Immature natural killer cell (primary cell): ENCODE data around the gene BHLHA15. TPM values are rescaled to one million over a fixed set of nuclear protein-coding genes. Genes with fewer than 3 reads are reported as not detected.

Experiments used
- DNase-seq, 3 donors: peaks; one replicate each; pipeline ENCODE4 v3.0.0; 2022; ENCODE audit warnings: mixed read lengths in 1 of 3
- H3K27ac Mint-ChIP-seq, 6 donors: one replicate each; pipeline ENCODE4 v1.8.0; 2020; ENCODE audit warnings: mixed read lengths in 6 of 6, mild to moderate bottlenecking in 5 of 6, inconsistent platforms in 4 of 6, moderate library complexity in 3 of 6
- H3K27me3 Mint-ChIP-seq, 3 donors: one replicate each; pipeline ENCODE4 v1.8.0; 2020 to 2021; ENCODE audit warnings: low read depth in 3 of 3, mild to moderate bottlenecking in 3 of 3, mixed read lengths in 3 of 3, moderate library complexity in 3 of 3, inconsistent platforms in 1 of 3
- H3K36me3 Mint-ChIP-seq, 3 donors: one replicate each; pipeline ENCODE4 v1.8.0; 2020; ENCODE audit warnings: mixed read lengths in 3 of 3, inconsistent platforms in 2 of 3, mild to moderate bottlenecking in 2 of 3
- H3K4me1 Mint-ChIP-seq, 2 donors: one replicate each; pipeline ENCODE4 v1.8.0; 2020; ENCODE audit warnings: inconsistent platforms in 2 of 2, mild to moderate bottlenecking in 2 of 2, mixed read lengths in 2 of 2, moderate library complexity in 1 of 2
- H3K4me3 Mint-ChIP-seq, 5 donors: one replicate each; pipeline ENCODE4 v1.8.0; 2020; ENCODE audit warnings: mild to moderate bottlenecking in 5 of 5, mixed read lengths in 5 of 5, inconsistent platforms in 3 of 5, moderate library complexity in 3 of 5
- H3K9me3 Mint-ChIP-seq, 6 donors: one replicate each; pipeline ENCODE4 v1.8.0; 2020; ENCODE audit warnings: mild to moderate bottlenecking in 6 of 6, mixed read lengths in 6 of 6, inconsistent platforms in 4 of 6, moderate library complexity in 3 of 6
- polyA plus RNA-seq, 3 donors: library from polyadenylated mRNA; unstranded; fragments of 300-500 nt; fragmentation: Illumina TruSeq; gene quantifications; one replicate each; pipeline ENCODE4 v1.2.3, GENCODE V29; 2021

Gene BHLHA15
- not detected for polyA plus RNA-seq

- H3K4me3 Mint-ChIP-seq = peak within 1 kb of the TSS; percentile 9 to 55 (median 47)
- H3K9me3 Mint-ChIP-seq = no peaks in the 10 kb centered on the region
- H3K27me3 Mint-ChIP-seq = peaks cover 0 to 6% (median 2%) of the 10 kb centered on the region in 3 donors
- H3K27ac Mint-ChIP-seq = no peak within 1 kb of the TSS
- peaks cover 0 to 8% of the 10 kb centered on the region in 2 donors for H3K4me1 Mint-ChIP-seq
- peaks cover 7 to 13% (median 12%) of the 10 kb centered on the region in 3 donors for H3K36me3 Mint-ChIP-seq
- no peak for DNase-seq
Measured at GRCh38 chr7:98211221-98211675, at the start of gene BHLHA15. BHLHA15 (plus strand) TSS chr7:98211439; CDS start chr7:98212310, 871 bp downstream.

GRCh38 chr7:98162758-98163157, 48.5 kb upstream of the BHLHA15 start:
- Mint-ChIP-seq H3K27ac (no peak overlapping the region), H3K4me1 (peaks cover 0 to 3% of the 10 kb centered on the region in 2 donors), H3K9me3 (no peaks in the 10 kb centered on the region), H3K27me3 (peaks cover 0 to 3% (median 0%) of the 10 kb centered on the region in 3 donors), H3K4me3 (no peak overlapping the region), H3K36me3 (peaks cover 0 to 11% (median 1%) of the 10 kb centered on the region in 3 donors)
- no peak for DNase-seq

GRCh38 chr7:98163269-98163668, 48.0 kb upstream of the BHLHA15 start:
- no peaks in the 10 kb centered on the region for H3K9me3 Mint-ChIP-seq
- H3K36me3 Mint-ChIP-seq = peaks cover 0 to 9% (median 0%) of the 10 kb centered on the region in 3 donors
- H3K4me1 Mint-ChIP-seq = peaks cover 0 to 3% of the 10 kb centered on the region in 2 donors
- peaks cover 0 to 3% (median 0%) of the 10 kb centered on the region in 3 donors for H3K27me3 Mint-ChIP-seq
- no peak for DNase-seq
- no peak overlapping the region for H3K4me3 Mint-ChIP-seq
- H3K27ac Mint-ChIP-seq = no peak overlapping the region

GRCh38 chr7:98163704-98164494, 47.3 kb upstream of the BHLHA15 start:
- no peak overlapping the region for H3K27ac Mint-ChIP-seq
- no peaks in the 10 kb centered on the region for H3K9me3 Mint-ChIP-seq
- peaks cover 0 to 3% of the 10 kb centered on the region in 2 donors for H3K4me1 Mint-ChIP-seq
- H3K36me3 Mint-ChIP-seq = peaks cover 0 to 9% (median 0%) of the 10 kb centered on the region in 3 donors
- H3K4me3 Mint-ChIP-seq = no peak overlapping the region
- no peak for DNase-seq
- H3K27me3 Mint-ChIP-seq = peaks cover 0 to 3% (median 0%) of the 10 kb centered on the region in 3 donors

GRCh38 chr7:98165827-98166667, 45.2 kb upstream of the BHLHA15 start:
- no peak overlapping the region for H3K27ac Mint-ChIP-seq

GRCh38 chr7:98166668-98166970, 44.6 kb upstream of the BHLHA15 start:
- no peaks in the 10 kb centered on the region for H3K9me3 Mint-ChIP-seq

More at GRCh38 chr7:98165827-98166667, 45.2 kb upstream of the BHLHA15 start:
- H3K4me1 Mint-ChIP-seq = peaks cover 0 to 3% of the 10 kb centered on the region in 2 donors
- no peaks in the 10 kb centered on the region for H3K9me3 Mint-ChIP-seq
- H3K36me3 Mint-ChIP-seq = no peaks in the 10 kb centered on the region
- H3K4me3 Mint-ChIP-seq = no peak overlapping the region
- peak; percentile 18 to 43 (median 42) for DNase-seq
- H3K27me3 Mint-ChIP-seq = peaks cover 0 to 3% (median 0%) of the 10 kb centered on the region in 3 donors

GRCh38 chr7:98167653-98168052, 43.6 kb upstream of the BHLHA15 start:
- Mint-ChIP-seq H3K9me3 (no peaks in the 10 kb centered on the region), H3K4me3 (no peak overlapping the region), H3K27ac (no peak overlapping the region), H3K36me3 (peaks cover 0 to 7% (median 3%) of the 10 kb centered on the region in 3 donors), H3K4me1 (peaks cover 0 to 3% of the 10 kb centered on the region in 2 donors), H3K27me3 (peaks cover 0 to 3% (median 0%) of the 10 kb centered on the region in 3 donors)
- no peak for DNase-seq

More at GRCh38 chr7:98166668-98166970, 44.6 kb upstream of the BHLHA15 start:
- Mint-ChIP-seq H3K4me3 (no peak overlapping the region), H3K27ac (no peak overlapping the region), H3K27me3 (peaks cover 0 to 3% (median 0%) of the 10 kb centered on the region in 3 donors), H3K36me3 (peaks cover 0 to 4% (median 0%) of the 10 kb centered on the region in 3 donors), H3K4me1 (peaks cover 0 to 3% of the 10 kb centered on the region in 2 donors)
- no peak for DNase-seq

- Mint-ChIP-seq H3K27ac (no peak overlapping the region), H3K4me1 (peaks cover 0 to 3% of the 10 kb centered on the region in 2 donors), H3K4me3 (no peak overlapping the region), H3K27me3 (peaks cover 0 to 3% (median 0%) of the 10 kb centered on the region in 3 donors), H3K9me3 (no peaks in the 10 kb centered on the region), H3K36me3 (peaks cover 0 to 7% (median 3%) of the 10 kb centered on the region in 3 donors)
- DNase-seq = peak; percentile 49 to 64 (median 56)
Measured at GRCh38 chr7:98168181-98168903, 42.9 kb upstream of the BHLHA15 start.

GRCh38 chr7:98168904-98169621, 42.2 kb upstream of the BHLHA15 start:
- no peak overlapping the region for H3K4me3 Mint-ChIP-seq
- H3K36me3 Mint-ChIP-seq = peaks cover 0 to 7% (median 3%) of the 10 kb centered on the region in 3 donors
- no peak for DNase-seq
- no peak overlapping the region for H3K27ac Mint-ChIP-seq
- H3K9me3 Mint-ChIP-seq = no peaks in the 10 kb centered on the region
- H3K27me3 Mint-ChIP-seq = peaks cover 0 to 3% (median 0%) of the 10 kb centered on the region in 3 donors
- peaks cover 0 to 3% of the 10 kb centered on the region in 2 donors for H3K4me1 Mint-ChIP-seq

- no peak for DNase-seq
- Mint-ChIP-seq H3K4me3 (no peak overlapping the region), H3K4me1 (peaks cover 0 to 3% of the 10 kb centered on the region in 2 donors), H3K27ac (no peak overlapping the region), H3K9me3 (no peaks in the 10 kb centered on the region), H3K27me3 (no peaks in the 10 kb centered on the region), H3K36me3 (peaks cover 7 to 15% (median 10%) of the 10 kb centered on the region in 3 donors)
Measured at GRCh38 chr7:98170966-98171365, 40.3 kb upstream of the BHLHA15 start.

GRCh38 chr7:98171449-98171848, 39.8 kb upstream of the BHLHA15 start:
- H3K9me3 Mint-ChIP-seq = no peaks in the 10 kb centered on the region
- no peak overlapping the region for H3K27ac Mint-ChIP-seq
- H3K27me3 Mint-ChIP-seq = no peaks in the 10 kb centered on the region
- H3K36me3 Mint-ChIP-seq = peaks cover 7 to 15% (median 10%) of the 10 kb centered on the region in 3 donors
- no peak overlapping the region for H3K4me3 Mint-ChIP-seq
- H3K4me1 Mint-ChIP-seq = peaks cover 0 to 3% of the 10 kb centered on the region in 2 donors
- DNase-seq = no peak

GRCh38 chr7:98174334-98175259, 36.6 kb upstream of the BHLHA15 start:
- H3K4me3 Mint-ChIP-seq = no peak overlapping the region
- H3K27me3 Mint-ChIP-seq = no peaks in the 10 kb centered on the region
- H3K4me1 Mint-ChIP-seq = no peaks in the 10 kb centered on the region
- peaks cover 7 to 19% (median 10%) of the 10 kb centered on the region in 3 donors for H3K36me3 Mint-ChIP-seq
- H3K9me3 Mint-ChIP-seq = no peaks in the 10 kb centered on the region
- no peak overlapping the region for H3K27ac Mint-ChIP-seq
- no peak for DNase-seq
